ENCODE results near the gene ASPA. TPM values are rescaled to one million over a fixed set of nuclear protein-coding genes. Genes with fewer than 3 reads are reported as not detected.

ASPA gene
- total RNA-seq, 1 donor from 2014 or later, result not detected

DNA sequence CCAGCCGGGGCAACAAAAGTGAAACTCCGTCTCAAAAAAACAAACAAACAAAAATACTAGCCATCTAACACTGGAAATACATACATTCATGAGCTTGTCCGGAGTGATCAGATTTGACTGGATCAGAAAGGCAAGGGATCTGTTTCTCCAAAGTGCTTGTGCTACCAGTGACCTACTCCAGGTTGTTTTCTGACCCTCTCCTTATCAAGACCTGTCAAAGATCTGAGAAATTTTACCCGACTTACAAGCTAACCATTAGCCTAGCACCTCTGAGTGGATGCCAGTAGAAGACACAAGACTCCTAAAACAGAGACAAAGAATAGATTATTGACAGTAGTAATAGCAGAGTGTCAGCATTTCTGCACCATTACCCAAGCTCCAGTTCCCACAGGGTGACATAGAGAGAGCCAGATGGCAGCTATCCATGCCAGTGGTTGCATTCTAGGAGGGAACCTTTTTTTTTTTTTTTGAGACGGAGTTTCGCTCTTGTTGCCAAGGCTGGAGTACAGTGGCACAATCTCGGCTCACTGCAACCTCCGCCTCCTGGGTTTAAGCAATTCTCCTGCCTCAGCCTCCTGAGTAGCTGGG lies 9.8 kb downstream of the ASPA start:
- H3K36me3 ChIP-seq (ENCODE audit: insufficient read depth, low read length), result no peaks in the 10 kb centered on the region
- Mint-ChIP-seq H3K27me3 (ENCODE audit: low read depth, unreplicated experiment) (peaks cover 3% of the 10 kb centered on the region), H3K36me3 (ENCODE audit: low read depth, unreplicated experiment) (no peaks in the 10 kb centered on the region), H3K4me1 (ENCODE audit: low read depth, unreplicated experiment) (no peaks in the 10 kb centered on the region), H3K9me3 (ENCODE audit: unreplicated experiment) (no peaks in the 10 kb centered on the region), H3K4me3 (ENCODE audit: unreplicated experiment) (no peak overlapping the region), H3K27ac (ENCODE audit: unreplicated experiment) (no peak overlapping the region)
- no peak overlapping the region for H2AFZ ChIP-seq (ENCODE audit: low read depth, low read length)
- no peak overlapping the region for H3K9ac ChIP-seq (ENCODE audit: low read length)
- TF ChIP-seq, protein P1, sequence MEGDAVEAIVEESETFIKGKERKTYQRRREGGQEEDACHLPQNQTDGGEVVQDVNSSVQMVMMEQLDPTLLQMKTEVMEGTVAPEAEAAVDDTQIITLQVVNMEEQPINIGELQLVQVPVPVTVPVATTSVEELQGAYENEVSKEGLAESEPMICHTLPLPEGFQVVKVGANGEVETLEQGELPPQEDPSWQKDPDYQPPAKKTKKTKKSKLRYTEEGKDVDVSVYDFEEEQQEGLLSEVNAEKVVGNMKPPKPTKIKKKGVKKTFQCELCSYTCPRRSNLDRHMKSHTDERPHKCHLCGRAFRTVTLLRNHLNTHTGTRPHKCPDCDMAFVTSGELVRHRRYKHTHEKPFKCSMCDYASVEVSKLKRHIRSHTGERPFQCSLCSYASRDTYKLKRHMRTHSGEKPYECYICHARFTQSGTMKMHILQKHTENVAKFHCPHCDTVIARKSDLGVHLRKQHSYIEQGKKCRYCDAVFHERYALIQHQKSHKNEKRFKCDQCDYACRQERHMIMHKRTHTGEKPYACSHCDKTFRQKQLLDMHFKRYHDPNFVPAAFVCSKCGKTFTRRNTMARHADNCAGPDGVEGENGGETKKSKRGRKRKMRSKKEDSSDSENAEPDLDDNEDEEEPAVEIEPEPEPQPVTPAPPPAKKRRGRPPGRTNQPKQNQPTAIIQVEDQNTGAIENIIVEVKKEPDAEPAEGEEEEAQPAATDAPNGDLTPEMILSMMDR (IDR thresholded peaks at IDR 0.05; ENCODE audit: insufficient read depth, low read depth, low read length), result no peak
- TF ChIP-seq EZH2 (IDR thresholded peaks at IDR 0.05; ENCODE audit: insufficient read depth, low read length), result no peak
- no peak overlapping the region for H3K4me2 ChIP-seq (ENCODE audit: low read length)
- FAIRE-seq (no peak), DNase-seq (ENCODE audit: low read depth) (no peak)
- no peaks in the 10 kb centered on the region for H3K9me3 ChIP-seq (ENCODE audit: insufficient read depth, low read depth, low read length)
- no peaks in the 10 kb centered on the region for H4K20me1 ChIP-seq (ENCODE audit: insufficient read depth, low read length)
- H3K4me3 ChIP-seq (ENCODE audit: insufficient read depth, low read depth, low read length), result no peak overlapping the region
- H3K79me2 ChIP-seq (ENCODE audit: insufficient read depth, low read length), result no peaks in the 10 kb centered on the region
- H3K4me1 ChIP-seq (ENCODE audit: insufficient read depth, low read length), result no peaks in the 10 kb centered on the region
- H3K27ac ChIP-seq (ENCODE audit: low read depth, low read length), result no peak overlapping the region
- no peaks in the 10 kb centered on the region for H3K27me3 ChIP-seq (ENCODE audit: insufficient read depth, low read length)

DNA sequence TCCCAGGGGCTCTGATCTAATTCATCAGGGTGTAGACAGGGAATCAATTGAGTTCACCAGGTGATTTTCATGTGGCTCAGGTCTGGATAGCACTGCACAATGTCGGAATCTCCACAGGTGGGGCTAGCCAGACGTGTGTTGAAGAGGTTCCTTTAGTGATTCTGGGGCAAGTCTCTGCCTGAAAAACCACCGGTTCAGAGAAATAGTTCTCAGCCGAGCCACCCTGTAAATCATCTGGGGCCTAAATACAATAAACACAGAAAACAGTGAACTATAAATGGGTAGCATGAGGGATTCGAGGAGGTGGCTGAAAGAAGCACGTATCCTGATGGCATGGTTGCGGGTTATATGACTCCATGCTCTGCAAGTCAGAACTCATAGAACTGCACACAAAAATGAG lies 21.3 kb downstream of the ASPA start:
- H3K27ac Mint-ChIP-seq (ENCODE audit: unreplicated experiment), result no peak overlapping the region
- no peak for FAIRE-seq
- peaks cover 7% of the 10 kb centered on the region for H3K9me3 Mint-ChIP-seq (ENCODE audit: unreplicated experiment)

DNA sequence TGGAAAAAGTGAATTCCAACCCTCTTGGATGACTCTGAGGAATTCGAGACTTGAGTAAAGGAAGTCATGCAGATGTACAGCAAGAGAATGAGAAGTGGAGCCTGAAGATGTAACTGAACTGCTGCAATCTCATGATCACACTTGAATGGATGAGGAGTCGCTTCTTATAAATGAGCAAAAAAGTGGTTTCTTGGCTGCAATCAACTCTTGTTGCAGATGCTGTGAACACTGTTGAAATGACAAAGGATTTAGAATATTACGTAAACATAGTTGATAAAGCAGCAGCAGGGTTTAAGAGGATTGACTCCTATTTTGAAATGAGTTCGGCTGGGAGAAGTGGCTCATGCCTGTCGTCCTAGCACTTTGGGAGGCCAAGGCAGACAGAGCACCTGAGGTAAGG lies 25.5 kb downstream of the ASPA start:
- H3K4me3 ChIP-seq (ENCODE audit: insufficient read depth, low read depth, low read length), result no peak overlapping the region
- Mint-ChIP-seq H3K9me3 (ENCODE audit: unreplicated experiment) (peaks cover 5% of the 10 kb centered on the region), H3K4me3 (ENCODE audit: unreplicated experiment) (no peak overlapping the region), H3K4me1 (ENCODE audit: low read depth, unreplicated experiment) (no peaks in the 10 kb centered on the region), H3K27ac (ENCODE audit: unreplicated experiment) (no peak overlapping the region), H3K27me3 (ENCODE audit: low read depth, unreplicated experiment) (no peaks in the 10 kb centered on the region), H3K36me3 (ENCODE audit: low read depth, unreplicated experiment) (no peaks in the 10 kb centered on the region)
- FAIRE-seq (no peak), DNase-seq (ENCODE audit: low read depth) (no peak)
- H3K4me1 ChIP-seq (ENCODE audit: insufficient read depth, low read length), result no peaks in the 10 kb centered on the region
- H3K9ac ChIP-seq (ENCODE audit: low read length), result no peak overlapping the region
- H3K27ac ChIP-seq (ENCODE audit: low read depth, low read length), result no peak overlapping the region
- no peaks in the 10 kb centered on the region for H3K79me2 ChIP-seq (ENCODE audit: insufficient read depth, low read length)
- no peaks in the 10 kb centered on the region for H3K36me3 ChIP-seq (ENCODE audit: insufficient read depth, low read length)
- H3K4me2 ChIP-seq (ENCODE audit: low read length), result no peak overlapping the region
- no peak overlapping the region for H2AFZ ChIP-seq (ENCODE audit: low read depth, low read length)
- TF ChIP-seq, protein P1 (IDR thresholded peaks at IDR 0.05; ENCODE audit: insufficient read depth, low read depth, low read length), result no peak
- TF ChIP-seq EZH2 (IDR thresholded peaks at IDR 0.05; ENCODE audit: insufficient read depth, low read length), result no peak
- no peaks in the 10 kb centered on the region for H4K20me1 ChIP-seq (ENCODE audit: insufficient read depth, low read length)
- no peaks in the 10 kb centered on the region for H3K9me3 ChIP-seq (ENCODE audit: insufficient read depth, low read depth, low read length)
- no peaks in the 10 kb centered on the region for H3K27me3 ChIP-seq (ENCODE audit: insufficient read depth, low read length)

More for the DNA sequence above, 21.3 kb downstream of the ASPA start:
- Histone ChIP-seq H3K27me3 (ENCODE audit: insufficient read depth, low read length) (no peaks in the 10 kb centered on the region), H3K4me2 (ENCODE audit: low read length) (no peak overlapping the region), H2AFZ (ENCODE audit: low read depth, low read length) (no peak overlapping the region), H3K4me1 (ENCODE audit: insufficient read depth, low read length) (no peaks in the 10 kb centered on the region), H3K9me3 (ENCODE audit: insufficient read depth, low read depth, low read length) (no peaks in the 10 kb centered on the region), H3K79me2 (ENCODE audit: insufficient read depth, low read length) (no peaks in the 10 kb centered on the region), H3K4me3 (ENCODE audit: insufficient read depth, low read depth, low read length) (no peak overlapping the region), H3K36me3 (ENCODE audit: insufficient read depth, low read length) (no peaks in the 10 kb centered on the region), H4K20me1 (ENCODE audit: insufficient read depth, low read length) (no peaks in the 10 kb centered on the region), H3K27ac (ENCODE audit: low read depth, low read length) (no peak overlapping the region), H3K9ac (ENCODE audit: low read length) (no peak overlapping the region)
- Mint-ChIP-seq H3K27me3 (ENCODE audit: low read depth, unreplicated experiment) (peaks cover 4% of the 10 kb centered on the region), H3K36me3 (ENCODE audit: low read depth, unreplicated experiment) (no peaks in the 10 kb centered on the region), H3K4me1 (ENCODE audit: low read depth, unreplicated experiment) (no peaks in the 10 kb centered on the region), H3K4me3 (ENCODE audit: unreplicated experiment) (no peak overlapping the region)
- no peak for DNase-seq (ENCODE audit: low read depth)
- TF ChIP-seq, protein P1 (IDR thresholded peaks at IDR 0.05; ENCODE audit: insufficient read depth, low read depth, low read length), result no peak
- TF ChIP-seq EZH2 (IDR thresholded peaks at IDR 0.05; ENCODE audit: insufficient read depth, low read length), result no peak
